Retinal pigment epithelial cell (primary cell): Measurements from ENCODE around the gene NPHP4.
A peak's percentile ranks its signal among the peaks of the same experiment; 100 is the strongest.

Experiments
- DNase-seq: peaks from one replicate; pipeline ENCODE4 v3.0.0-alpha.2; 2010; ENCODE audit warnings: low read depth
- H3K4me3 ChIP-seq: 2 replicates; pipeline ENCODE4 v1.5.1; 2011; ENCODE audit warnings: mild to moderate bottlenecking, low read length, control low read depth, moderate library complexity
- CTCF ChIP-seq: conservative IDR thresholded peaks from 2 replicates; pipeline ENCODE4 v1.5.1; 2011; ENCODE audit warnings: low read depth, low read length, control low read depth, inconsistent platforms

NPHP4 gene

GRCh38 chr1:5917591-5918274 is 74.5 kb downstream of the NPHP4 start:
- TF ChIP-seq CTCF, result no peak
- DNase-seq, result no peak
- H3K4me3 ChIP-seq, result no peak overlapping the region

GRCh38 chr1:5917281-5917590 is 75.0 kb downstream of the NPHP4 start:
- DNase-seq, result no peak
- H3K4me3 ChIP-seq, result no peak overlapping the region
- TF ChIP-seq CTCF, result no peak

- no peak for TF ChIP-seq CTCF
- no peak overlapping the region for H3K4me3 ChIP-seq
- DNase-seq, result no peak
Measured at GRCh38 chr1:5916572-5917280, 75.5 kb downstream of the NPHP4 start.

- TF ChIP-seq CTCF, result peak; percentile 79
- H3K4me3 ChIP-seq, result no peak overlapping the region
- peak; percentile 8 for DNase-seq
Measured at GRCh38 chr1:5915587-5916571, 76.3 kb downstream of the NPHP4 start.

- TF ChIP-seq CTCF, result no peak
- H3K4me3 ChIP-seq, result no peak overlapping the region
- DNase-seq, result no peak
Measured at GRCh38 chr1:5914676-5915365, 77.4 kb downstream of the NPHP4 start.

GRCh38 chr1:5913876-5914275 is 78.3 kb downstream of the NPHP4 start:
- H3K4me3 ChIP-seq, result no peak overlapping the region
- TF ChIP-seq CTCF, result no peak
- no peak for DNase-seq
